Liver (tissue), 9 donors: ENCODE data around the gene TMEM231. TPM values are rescaled to one million over a fixed set of nuclear protein-coding genes. Genes with fewer than 3 reads are reported as not detected.

Experiments
- DNase-seq: peaks from one replicate; pipeline ENCODE4 v3.0.0-alpha.2; 2017; ENCODE audit warnings: low spot score
- H3K27ac ChIP-seq, 2 donors: one replicate each; pipeline ENCODE4 v1.7.0; 2013; ENCODE audit warnings: inconsistent platforms in 2 of 2, low read length in 2 of 2, control low read depth in 1 of 2, low read depth in 1 of 2, mild to moderate bottlenecking in 1 of 2
- H3K27me3 ChIP-seq, 4 donors: one replicate each; pipeline versions ENCODE4 v1.6.1 to v1.7.0; 2013; ENCODE audit warnings: low read length in 3 of 4, inconsistent platforms in 1 of 4, mild to moderate bottlenecking in 1 of 4, moderate library complexity in 1 of 4; ENCODE audit not compliant: control insufficient read depth in 4 of 4, insufficient read depth in 4 of 4
- H3K36me3 ChIP-seq, 4 donors: one replicate each; pipeline versions ENCODE4 v1.6.1 to v1.7.0; 2013; ENCODE audit warnings: low read length in 3 of 4, mild to moderate bottlenecking in 3 of 4, low read depth in 1 of 4, moderate library complexity in 1 of 4; ENCODE audit not compliant: control insufficient read depth in 4 of 4, insufficient read depth in 3 of 4
- H3K4me1 ChIP-seq, 4 donors: one replicate each; pipeline versions ENCODE4 v1.6.1 to v1.7.0; 2013; ENCODE audit warnings: low read length in 3 of 4, mild to moderate bottlenecking in 3 of 4, moderate library complexity in 1 of 4; ENCODE audit not compliant: control insufficient read depth in 4 of 4, insufficient read depth in 4 of 4
- H3K4me3 ChIP-seq, 3 donors: one replicate each; pipeline versions ENCODE4 v1.6.1 to v1.7.0; 2013; ENCODE audit warnings: low read length in 3 of 3, control low read depth in 1 of 3, low read depth in 1 of 3, mild to moderate bottlenecking in 1 of 3
- H3K9ac ChIP-seq, 2 donors: one replicate each; pipeline ENCODE4 v1.7.0; 2013; ENCODE audit warnings: low read length in 2 of 2, mild to moderate bottlenecking in 2 of 2, moderate library complexity in 2 of 2, control low read depth in 1 of 2, low read depth in 1 of 2
- H3K9me3 ChIP-seq, 4 donors: one replicate each; pipeline versions ENCODE4 v1.6.1 to v1.7.0; 2013; ENCODE audit warnings: low read length in 3 of 4; ENCODE audit not compliant: control insufficient read depth in 4 of 4
- EGR1 ChIP-seq, 2 donors: IDR thresholded peaks; 2 replicates each; pipeline ENCODE4 v1.6.1; 2016 to 2018; ENCODE audit warnings: antibody characterized with exemption in 2 of 2, low read depth in 2 of 2
- FOXA1 ChIP-seq: IDR thresholded peaks from 2 replicates; pipeline ENCODE4 v1.6.1; 2016; ENCODE audit warnings: antibody characterized with exemption
- FOXA2 ChIP-seq: IDR thresholded peaks from 2 replicates; pipeline ENCODE4 v1.6.1; 2016; ENCODE audit warnings: antibody characterized with exemption
- GABPA ChIP-seq, 2 donors: IDR thresholded peaks in 1 of 2; conservative IDR thresholded peaks in 1 of 2; 2 replicates each; pipeline ENCODE4 v1.6.1; 2016; ENCODE audit warnings: antibody characterized with exemption in 2 of 2, mild to moderate bottlenecking in 1 of 2, moderate library complexity in 1 of 2
- HNF4G ChIP-seq: IDR thresholded peaks from 2 replicates; pipeline ENCODE4 v1.6.1; 2016; ENCODE audit warnings: antibody characterized with exemption
- JUND ChIP-seq, 2 donors: IDR thresholded peaks; 2 replicates each; pipeline ENCODE4 v1.6.1; 2016; ENCODE audit warnings: antibody characterized with exemption in 2 of 2
- RAD21 ChIP-seq, 2 donors: IDR thresholded peaks; 2 replicates each; pipeline ENCODE4 v1.6.1; 2016; ENCODE audit warnings: antibody characterized with exemption in 2 of 2, mild to moderate bottlenecking in 2 of 2
- SP1 ChIP-seq: IDR thresholded peaks from 2 replicates; pipeline ENCODE4 v1.6.1; 2018; ENCODE audit warnings: antibody characterized with exemption, mild to moderate bottlenecking
- TAF1 ChIP-seq: conservative IDR thresholded peaks from 2 replicates; pipeline ENCODE4 v1.6.1; 2016; ENCODE audit warnings: antibody characterized with exemption, mild to moderate bottlenecking
- YY1 ChIP-seq: IDR thresholded peaks from 2 replicates; pipeline ENCODE4 v1.6.1; 2016; ENCODE audit warnings: antibody characterized with exemption, mild to moderate bottlenecking
- WGBS: extraction: QIAGEN DNeasy Blood & Tissue Kit; methylation state at CpG from one replicate; pipeline ENCODE4 v1.1.7; 2013; 5-methylcytosine and 5-hydroxymethylcytosine counted together
- polyA plus RNA-seq, 2 donors: library from polyadenylated mRNA; stranded (reverse) in 1 of 2; unstranded in 1 of 2; fragments of 200-250 nt in 1 of 2; fragments of >200 nt in 1 of 2; fragmentation: Nextera tagmentation in 1 of 2; extraction: Ambion mirVana in 1 of 2; gene quantifications; one replicate each; pipeline versions ENCODE4 v1.2.1 to v1.2.3, GENCODE V29; 2013 to 2015
- total RNA-seq, 2 donors: library from RNA; depleted of rRNA; stranded (reverse); fragments of >200 nt; gene quantifications; one replicate each; pipeline ENCODE4 v1.2.3, GENCODE V29; 2014
- TF ChIP-seq, protein P1 (sequence below): IDR thresholded peaks from 2 replicates; pipeline ENCODE4 v1.6.1; 2016; ENCODE audit warnings: antibody characterized with exemption
- TF ChIP-seq, protein P2 (sequence below): IDR thresholded peaks from 2 replicates; pipeline ENCODE4 v1.6.1; 2016; ENCODE audit warnings: antibody characterized with exemption
- TF ChIP-seq, protein P3 (sequence below): IDR thresholded peaks from 2 replicates; pipeline ENCODE4 v1.6.1; 2016; ENCODE audit warnings: antibody characterized with exemption, mild to moderate bottlenecking
- TF ChIP-seq, protein P4 (sequence below): fragments of 150-350 bp; IDR thresholded peaks from 2 replicates; pipeline ENCODE4 v1.5.1; 2017; ENCODE audit warnings: improper control_type of control experiment, low read depth, low read length; ENCODE audit not compliant: missing input control
- TF ChIP-seq, protein P5 (sequence below): IDR thresholded peaks from 2 replicates; pipeline ENCODE4 v1.6.1; 2016; ENCODE audit warnings: antibody characterized with exemption
- donor health status: healthy.
- donor health status: healthy.
- donor health status: healthy.
- donor health status: healthy.
- donor health status: healthy.

TMEM231 gene
- total and polyA plus RNA-seq, 4 donors: 0.60 to 2.1 (median 2.0) TPM

DNA sequence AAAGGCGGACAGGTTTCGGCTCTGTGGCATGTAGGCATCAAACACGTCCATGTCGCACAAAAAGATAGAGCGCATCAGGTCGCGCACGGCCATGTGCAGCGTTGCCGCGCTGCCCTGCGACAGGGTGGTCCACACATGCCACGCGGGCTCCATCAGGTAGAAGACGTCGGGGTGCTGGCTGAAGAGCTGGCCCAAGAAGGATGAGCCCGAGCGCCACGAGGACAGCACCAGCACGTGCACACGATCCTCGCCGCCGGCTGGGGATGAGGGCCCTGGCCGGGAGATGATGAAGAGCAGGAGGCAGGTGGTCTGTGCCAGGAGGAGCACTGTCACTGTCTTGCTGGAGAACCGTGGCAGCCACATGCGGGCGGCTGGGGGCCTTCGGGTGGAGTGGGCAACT, 26.1 kb downstream of the TMEM231 start:
- TF ChIP-seq HNF4G (no peak), JUND (IDR thresholded peaks at IDR 0.05) (no peak), RAD21 (IDR thresholded peaks at IDR 0.05) (no peak), FOXA1 (no peak), YY1 (no peak), FOXA2 (no peak), SP1 (no peak), TAF1 (no peak), GABPA (IDR thresholded peaks at IDR 0.05 in 1 of 2, conservative IDR thresholded peaks at IDR 0.05 in 1 of 2) (no peak), EGR1 (IDR thresholded peaks at IDR 0.05; ENCODE audit: low read depth in 2 of 2) (no peak)
- TF ChIP-seq, protein P1, sequence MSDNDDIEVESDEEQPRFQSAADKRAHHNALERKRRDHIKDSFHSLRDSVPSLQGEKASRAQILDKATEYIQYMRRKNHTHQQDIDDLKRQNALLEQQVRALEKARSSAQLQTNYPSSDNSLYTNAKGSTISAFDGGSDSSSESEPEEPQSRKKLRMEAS: no peak
- TF ChIP-seq, protein P2, sequence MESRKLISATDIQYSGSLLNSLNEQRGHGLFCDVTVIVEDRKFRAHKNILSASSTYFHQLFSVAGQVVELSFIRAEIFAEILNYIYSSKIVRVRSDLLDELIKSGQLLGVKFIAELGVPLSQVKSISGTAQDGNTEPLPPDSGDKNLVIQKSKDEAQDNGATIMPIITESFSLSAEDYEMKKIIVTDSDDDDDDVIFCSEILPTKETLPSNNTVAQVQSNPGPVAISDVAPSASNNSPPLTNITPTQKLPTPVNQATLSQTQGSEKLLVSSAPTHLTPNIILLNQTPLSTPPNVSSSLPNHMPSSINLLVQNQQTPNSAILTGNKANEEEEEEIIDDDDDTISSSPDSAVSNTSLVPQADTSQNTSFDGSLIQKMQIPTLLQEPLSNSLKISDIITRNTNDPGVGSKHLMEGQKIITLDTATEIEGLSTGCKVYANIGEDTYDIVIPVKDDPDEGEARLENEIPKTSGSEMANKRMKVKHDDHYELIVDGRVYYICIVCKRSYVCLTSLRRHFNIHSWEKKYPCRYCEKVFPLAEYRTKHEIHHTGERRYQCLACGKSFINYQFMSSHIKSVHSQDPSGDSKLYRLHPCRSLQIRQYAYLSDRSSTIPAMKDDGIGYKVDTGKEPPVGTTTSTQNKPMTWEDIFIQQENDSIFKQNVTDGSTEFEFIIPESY: no peak
- TF ChIP-seq, protein P3, sequence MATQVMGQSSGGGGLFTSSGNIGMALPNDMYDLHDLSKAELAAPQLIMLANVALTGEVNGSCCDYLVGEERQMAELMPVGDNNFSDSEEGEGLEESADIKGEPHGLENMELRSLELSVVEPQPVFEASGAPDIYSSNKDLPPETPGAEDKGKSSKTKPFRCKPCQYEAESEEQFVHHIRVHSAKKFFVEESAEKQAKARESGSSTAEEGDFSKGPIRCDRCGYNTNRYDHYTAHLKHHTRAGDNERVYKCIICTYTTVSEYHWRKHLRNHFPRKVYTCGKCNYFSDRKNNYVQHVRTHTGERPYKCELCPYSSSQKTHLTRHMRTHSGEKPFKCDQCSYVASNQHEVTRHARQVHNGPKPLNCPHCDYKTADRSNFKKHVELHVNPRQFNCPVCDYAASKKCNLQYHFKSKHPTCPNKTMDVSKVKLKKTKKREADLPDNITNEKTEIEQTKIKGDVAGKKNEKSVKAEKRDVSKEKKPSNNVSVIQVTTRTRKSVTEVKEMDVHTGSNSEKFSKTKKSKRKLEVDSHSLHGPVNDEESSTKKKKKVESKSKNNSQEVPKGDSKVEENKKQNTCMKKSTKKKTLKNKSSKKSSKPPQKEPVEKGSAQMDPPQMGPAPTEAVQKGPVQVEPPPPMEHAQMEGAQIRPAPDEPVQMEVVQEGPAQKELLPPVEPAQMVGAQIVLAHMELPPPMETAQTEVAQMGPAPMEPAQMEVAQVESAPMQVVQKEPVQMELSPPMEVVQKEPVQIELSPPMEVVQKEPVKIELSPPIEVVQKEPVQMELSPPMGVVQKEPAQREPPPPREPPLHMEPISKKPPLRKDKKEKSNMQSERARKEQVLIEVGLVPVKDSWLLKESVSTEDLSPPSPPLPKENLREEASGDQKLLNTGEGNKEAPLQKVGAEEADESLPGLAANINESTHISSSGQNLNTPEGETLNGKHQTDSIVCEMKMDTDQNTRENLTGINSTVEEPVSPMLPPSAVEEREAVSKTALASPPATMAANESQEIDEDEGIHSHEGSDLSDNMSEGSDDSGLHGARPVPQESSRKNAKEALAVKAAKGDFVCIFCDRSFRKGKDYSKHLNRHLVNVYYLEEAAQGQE: no peak
- TF ChIP-seq, protein P4, sequence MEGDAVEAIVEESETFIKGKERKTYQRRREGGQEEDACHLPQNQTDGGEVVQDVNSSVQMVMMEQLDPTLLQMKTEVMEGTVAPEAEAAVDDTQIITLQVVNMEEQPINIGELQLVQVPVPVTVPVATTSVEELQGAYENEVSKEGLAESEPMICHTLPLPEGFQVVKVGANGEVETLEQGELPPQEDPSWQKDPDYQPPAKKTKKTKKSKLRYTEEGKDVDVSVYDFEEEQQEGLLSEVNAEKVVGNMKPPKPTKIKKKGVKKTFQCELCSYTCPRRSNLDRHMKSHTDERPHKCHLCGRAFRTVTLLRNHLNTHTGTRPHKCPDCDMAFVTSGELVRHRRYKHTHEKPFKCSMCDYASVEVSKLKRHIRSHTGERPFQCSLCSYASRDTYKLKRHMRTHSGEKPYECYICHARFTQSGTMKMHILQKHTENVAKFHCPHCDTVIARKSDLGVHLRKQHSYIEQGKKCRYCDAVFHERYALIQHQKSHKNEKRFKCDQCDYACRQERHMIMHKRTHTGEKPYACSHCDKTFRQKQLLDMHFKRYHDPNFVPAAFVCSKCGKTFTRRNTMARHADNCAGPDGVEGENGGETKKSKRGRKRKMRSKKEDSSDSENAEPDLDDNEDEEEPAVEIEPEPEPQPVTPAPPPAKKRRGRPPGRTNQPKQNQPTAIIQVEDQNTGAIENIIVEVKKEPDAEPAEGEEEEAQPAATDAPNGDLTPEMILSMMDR: no peak
- TF ChIP-seq, protein P5, sequence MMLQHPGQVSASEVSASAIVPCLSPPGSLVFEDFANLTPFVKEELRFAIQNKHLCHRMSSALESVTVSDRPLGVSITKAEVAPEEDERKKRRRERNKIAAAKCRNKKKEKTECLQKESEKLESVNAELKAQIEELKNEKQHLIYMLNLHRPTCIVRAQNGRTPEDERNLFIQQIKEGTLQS: no peak
- H3K4me1 ChIP-seq: peaks cover 0 to 11% (median 8%) of the 10 kb centered on the region in 4 donors
- DNase-seq: no peak
- 98% methylated on average over 29 of the region's 29 CpGs for WGBS
- H3K9ac ChIP-seq: no peak overlapping the region
- H3K4me3 ChIP-seq: no peak overlapping the region
- H3K27me3 ChIP-seq: no peaks in the 10 kb centered on the region
- H3K36me3 ChIP-seq: no peaks in the 10 kb centered on the region
- H3K27ac ChIP-seq: no peak overlapping the region
- no peaks in the 10 kb centered on the region for H3K9me3 ChIP-seq
